ENCODE results near the gene PDXK. TPM values are rescaled to one million over a fixed set of nuclear protein-coding genes. Genes with fewer than 3 reads are reported as not detected.

The PDXK gene
- total RNA-seq, 1 experiment from 2014 or later: 276 TPM

DNA sequence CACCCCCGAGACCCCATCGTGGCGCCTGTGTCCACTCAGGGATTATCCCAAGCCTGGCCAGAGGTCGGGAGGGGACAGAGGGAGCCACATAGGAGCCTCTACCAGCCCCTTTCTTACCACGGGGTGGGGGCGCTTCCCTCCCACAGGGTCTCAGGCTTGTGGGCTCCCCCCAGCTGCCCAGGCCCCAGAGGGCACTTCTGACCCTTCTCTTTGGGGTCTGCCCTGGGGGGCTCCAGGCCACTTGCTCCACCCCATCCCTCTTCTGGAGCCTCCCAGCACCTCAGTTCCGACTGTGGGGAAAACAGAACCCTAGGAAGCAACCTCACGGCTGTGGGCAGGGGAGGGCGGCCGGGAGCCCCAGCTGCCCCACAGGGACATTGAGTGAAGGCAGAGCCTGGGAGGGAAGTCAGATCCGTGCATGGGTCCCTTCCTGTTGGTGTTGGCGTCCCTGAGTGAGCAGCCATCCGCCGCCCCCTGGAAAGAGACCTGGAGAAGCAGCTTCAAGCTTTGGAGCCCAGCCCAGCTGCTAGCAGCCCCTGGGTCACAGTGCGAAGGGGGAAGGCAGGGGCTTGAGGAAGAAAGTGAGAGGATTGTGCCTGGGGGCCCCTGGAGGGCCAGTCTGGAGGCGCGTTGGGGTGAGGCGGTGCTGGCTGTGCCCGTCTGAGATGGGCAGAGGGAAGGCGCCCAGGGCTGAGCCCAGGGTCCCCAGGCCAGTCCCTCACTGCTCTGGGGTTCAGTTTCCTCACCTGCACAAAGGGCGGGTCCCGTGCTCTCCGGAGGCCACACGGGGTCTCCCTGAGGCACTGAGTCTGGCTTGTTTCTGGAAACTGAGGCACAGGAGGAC lies 92.6 kb downstream of the PDXK start:
- ChIA-PET CTCF (interaction anchor here (1.8 kb wide), 1 partner anchor 164 kb away, joined by 10 read pairs; no protein-coding TSS in a partner anchor), POLR2A (no interaction called here)
- no TSS peak for BruUV-seq (replicated peaks)
- no peak overlapping the region for H3K4me3 ChIP-seq (ENCODE audit: low read depth, low read length)
- Mint-ChIP-seq H3K27ac (ENCODE audit: unreplicated experiment) (peak overlapping the region; percentile 32), H3K36me3 (ENCODE audit: insufficient read depth, unreplicated experiment) (peaks cover 22% of the 10 kb centered on the region), H3K27me3 (ENCODE audit: insufficient read depth, unreplicated experiment) (no peaks in the 10 kb centered on the region), H3K4me1 (ENCODE audit: low read depth, unreplicated experiment) (peaks cover 18% of the 10 kb centered on the region), H3K9me3 (ENCODE audit: unreplicated experiment) (no peaks in the 10 kb centered on the region), H3K4me3 (ENCODE audit: unreplicated experiment) (no peak overlapping the region)
- DNase-seq: no peak
- intact Hi-C loops (cut with micrococcal nuclease; ENCODE audit: unreplicated experiment): loop anchor here (1.0 to 2.0 kb wide), 2 partner anchors 55 to 164 kb away; no protein-coding TSS in a partner anchor
- H3K9me3 ChIP-seq: no peaks in the 10 kb centered on the region
- H3K36me3 ChIP-seq (ENCODE audit: control insufficient read depth, insufficient read depth, low read length): no peaks in the 10 kb centered on the region
- peaks cover 12% of the 10 kb centered on the region for H3K4me1 ChIP-seq
- TF ChIP-seq, protein P1, sequence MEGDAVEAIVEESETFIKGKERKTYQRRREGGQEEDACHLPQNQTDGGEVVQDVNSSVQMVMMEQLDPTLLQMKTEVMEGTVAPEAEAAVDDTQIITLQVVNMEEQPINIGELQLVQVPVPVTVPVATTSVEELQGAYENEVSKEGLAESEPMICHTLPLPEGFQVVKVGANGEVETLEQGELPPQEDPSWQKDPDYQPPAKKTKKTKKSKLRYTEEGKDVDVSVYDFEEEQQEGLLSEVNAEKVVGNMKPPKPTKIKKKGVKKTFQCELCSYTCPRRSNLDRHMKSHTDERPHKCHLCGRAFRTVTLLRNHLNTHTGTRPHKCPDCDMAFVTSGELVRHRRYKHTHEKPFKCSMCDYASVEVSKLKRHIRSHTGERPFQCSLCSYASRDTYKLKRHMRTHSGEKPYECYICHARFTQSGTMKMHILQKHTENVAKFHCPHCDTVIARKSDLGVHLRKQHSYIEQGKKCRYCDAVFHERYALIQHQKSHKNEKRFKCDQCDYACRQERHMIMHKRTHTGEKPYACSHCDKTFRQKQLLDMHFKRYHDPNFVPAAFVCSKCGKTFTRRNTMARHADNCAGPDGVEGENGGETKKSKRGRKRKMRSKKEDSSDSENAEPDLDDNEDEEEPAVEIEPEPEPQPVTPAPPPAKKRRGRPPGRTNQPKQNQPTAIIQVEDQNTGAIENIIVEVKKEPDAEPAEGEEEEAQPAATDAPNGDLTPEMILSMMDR (IDR thresholded peaks at IDR 0.05; ENCODE audit: insufficient read depth in 1 of 2, low read depth in 1 of 2, low read length in 1 of 2, severe bottlenecking in 1 of 2, unreplicated experiment in 1 of 2): no peak
- no peaks in the 10 kb centered on the region for H3K27me3 ChIP-seq (replicated peaks; ENCODE audit: control insufficient read depth, insufficient read depth, low read length)

Other genes starting within 250 kb of the PDXK start
- 10.9 and 11.9 TPM in 2 replicates for gene HSF2BP, start 59.6 kb upstream of the PDXK start, total RNA-seq (2022)
- gene RRP1B, start 59.6 kb upstream of the PDXK start, total RNA-seq (2022): 49.5 and 52.3 TPM in 2 replicates
- gene CSTB, start 57.2 kb downstream of the PDXK start, total RNA-seq (2022): 49.9 and 50.0 TPM in 2 replicates
- gene RRP1, start 70.4 kb downstream of the PDXK start, total RNA-seq (2022): 51.6 and 52.8 TPM in 2 replicates
- gene AGPAT3, start 146.1 kb downstream of the PDXK start, total RNA-seq (2022): 61.8 and 65.5 TPM in 2 replicates

All from Caco-2 (cell line).